Lower leg skin (tissue), 4 donors: ENCODE data around the gene TTLL3. TPM values are rescaled to one million over a fixed set of nuclear protein-coding genes. Genes with fewer than 3 reads are reported as not detected.
"Not testable (repeated sequence)": the region's sequence is repeated elsewhere in the genome, so short reads cannot be mapped to it uniquely, and the experiment has no call there.

Source experiments
- DNase-seq, 2 donors: peaks; one replicate each; pipeline ENCODE4 v3.0.0-alpha.2; 2019; ENCODE audit warnings: low spot score in 2 of 2
- H3K4me3 ChIP-seq: fragments of 200-600 bp; sonication (generic); 2 replicates; pipeline ENCODE4 v1.5.1; 2017; ENCODE audit warnings: mild to moderate bottlenecking, low read depth; ENCODE audit not compliant: poor library complexity, severe bottlenecking
- POLR2A ChIP-seq, 2 donors: fragments of 450-650 bp; IDR thresholded peaks; one replicate each; pipeline ENCODE4 v1.6.1; 2016 to 2017; ENCODE audit warnings: antibody characterized with exemption in 2 of 2, mild to moderate bottlenecking in 1 of 2, moderate library complexity in 1 of 2
- WGBS, 2 donors: methylation state at CpG; one replicate each; pipeline ENCODE4 v1.1.5; 2018; 5-methylcytosine and 5-hydroxymethylcytosine counted together
- intact Hi-C: fragments of 100-400 bp; cut with DNase I; formaldehyde crosslinking; loops from one replicate; pipeline ENCODE4 v1.15.0; 2023; ENCODE audit warnings: low total_unique reads
- total RNA-seq, 4 donors: library from RNA; depleted of rRNA; stranded (reverse); fragments of >200 nt; gene quantifications; one replicate each; pipeline ENCODE4 v1.1.0, GENCODE V29; 2016
- TF ChIP-seq, protein P1 (sequence below), 3 donors: fragments of 450-650 bp; IDR thresholded peaks; one replicate each; pipeline ENCODE4 v1.5.1; 2016; ENCODE audit warnings: antibody characterized with exemption in 3 of 3, mild to moderate bottlenecking in 3 of 3, moderate library complexity in 2 of 3

The TTLL3 gene
- total RNA-seq, 4 donors from 2014 or later, result 34.9 to 93.9 (median 54.3) TPM

DNA sequence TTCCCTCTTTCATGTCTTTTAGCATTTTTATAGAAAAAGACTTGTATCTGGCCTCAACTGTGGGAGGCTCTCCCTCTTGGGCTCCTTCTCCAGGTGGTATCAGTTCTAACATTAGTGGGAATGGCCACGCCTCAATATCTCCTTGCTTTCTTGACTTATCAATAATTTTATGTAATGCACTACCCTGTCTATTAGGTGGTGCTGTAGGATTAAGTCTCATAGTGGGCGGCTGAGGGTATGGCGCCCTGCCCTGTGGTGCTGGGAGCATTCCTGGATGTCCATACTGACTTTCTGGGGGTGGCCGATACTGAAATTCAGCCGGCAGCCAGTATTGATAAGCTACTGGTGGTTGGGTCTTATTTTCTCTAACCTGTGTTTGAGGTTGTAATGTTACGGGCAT lies 42.5 kb downstream of the TTLL3 start:
- no peak overlapping the region for H3K4me3 ChIP-seq
- no peak for DNase-seq
- no peak for TF ChIP-seq POLR2A (IDR thresholded peaks at IDR 0.05)
- TF ChIP-seq, protein P1, sequence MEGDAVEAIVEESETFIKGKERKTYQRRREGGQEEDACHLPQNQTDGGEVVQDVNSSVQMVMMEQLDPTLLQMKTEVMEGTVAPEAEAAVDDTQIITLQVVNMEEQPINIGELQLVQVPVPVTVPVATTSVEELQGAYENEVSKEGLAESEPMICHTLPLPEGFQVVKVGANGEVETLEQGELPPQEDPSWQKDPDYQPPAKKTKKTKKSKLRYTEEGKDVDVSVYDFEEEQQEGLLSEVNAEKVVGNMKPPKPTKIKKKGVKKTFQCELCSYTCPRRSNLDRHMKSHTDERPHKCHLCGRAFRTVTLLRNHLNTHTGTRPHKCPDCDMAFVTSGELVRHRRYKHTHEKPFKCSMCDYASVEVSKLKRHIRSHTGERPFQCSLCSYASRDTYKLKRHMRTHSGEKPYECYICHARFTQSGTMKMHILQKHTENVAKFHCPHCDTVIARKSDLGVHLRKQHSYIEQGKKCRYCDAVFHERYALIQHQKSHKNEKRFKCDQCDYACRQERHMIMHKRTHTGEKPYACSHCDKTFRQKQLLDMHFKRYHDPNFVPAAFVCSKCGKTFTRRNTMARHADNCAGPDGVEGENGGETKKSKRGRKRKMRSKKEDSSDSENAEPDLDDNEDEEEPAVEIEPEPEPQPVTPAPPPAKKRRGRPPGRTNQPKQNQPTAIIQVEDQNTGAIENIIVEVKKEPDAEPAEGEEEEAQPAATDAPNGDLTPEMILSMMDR (IDR thresholded peaks at IDR 0.05), result no peak
- WGBS, 2 donors, result 96% methylated on average over 6 of the region's 6 CpGs
- intact Hi-C loops, result loop anchor here (10.0 kb wide), 1 partner anchor 62 kb away; the partner anchor contains the start of gene IL17RC

DNA sequence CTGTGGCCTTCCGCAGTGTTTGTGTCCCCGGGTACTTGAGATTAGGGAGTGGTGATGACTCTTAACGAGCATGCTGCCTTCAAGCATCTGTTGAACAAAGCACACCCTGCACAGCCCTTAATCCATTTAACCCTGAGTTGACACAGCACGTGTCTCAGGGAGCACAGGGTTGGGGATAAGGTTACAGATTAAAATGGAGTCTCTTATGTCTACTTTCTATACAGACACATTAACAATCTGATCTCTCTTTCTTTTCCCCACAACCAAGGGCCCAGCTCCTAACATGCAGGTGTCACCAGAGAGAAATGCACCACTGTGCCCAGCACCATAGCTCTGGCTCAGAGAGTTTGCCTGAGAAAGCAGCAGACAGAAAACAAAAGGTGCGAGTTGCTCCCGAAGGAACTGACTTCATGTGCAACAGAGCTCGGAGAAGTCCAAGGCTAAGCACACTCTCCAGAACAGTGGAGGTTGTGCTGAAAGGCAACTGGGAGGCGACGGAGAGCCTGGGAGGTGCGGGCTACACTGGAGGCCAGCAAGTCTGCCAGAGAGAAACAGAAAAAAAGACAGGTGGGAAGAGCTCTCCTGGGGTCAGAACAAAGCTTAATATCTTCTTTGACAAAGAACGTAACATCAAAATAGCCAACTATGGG lies 44.4 kb downstream of the TTLL3 start:
- DNase-seq, H3K4me3 ChIP-seq: not testable (repeated sequence)
- 77 to 80% methylated on average over 11 of the region's 11 CpGs for WGBS, 2 donors
- intact Hi-C loops, result loop anchor here (10.0 kb wide), 1 partner anchor 60 kb away; the partner anchor contains the start of gene IL17RC

DNA sequence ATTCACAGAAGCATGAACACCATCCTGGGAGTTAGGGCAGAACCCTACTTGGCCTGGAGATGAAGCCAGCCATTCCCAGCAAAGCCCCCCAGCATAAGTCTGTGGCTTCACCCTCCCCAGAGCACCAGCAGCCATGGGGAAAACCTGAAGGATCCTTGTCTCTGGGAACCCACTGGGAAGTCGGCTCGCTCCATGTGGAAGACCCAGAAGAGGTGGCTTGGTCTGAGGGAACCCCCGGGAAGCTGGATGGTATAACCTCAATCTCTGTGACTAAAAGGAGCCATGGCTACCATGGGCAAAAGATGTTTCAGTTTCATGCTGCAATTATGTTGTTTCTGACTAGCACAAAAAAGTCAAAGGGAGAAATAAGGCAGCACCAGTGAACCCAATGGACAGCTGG lies 45.5 kb downstream of the TTLL3 start:
- no peak overlapping the region for H3K4me3 ChIP-seq
- no peak for DNase-seq
- intact Hi-C loops, result loop anchor here (10.0 kb wide), 1 partner anchor 59 kb away; the partner anchor contains the start of gene IL17RC
- 97 to 100% methylated on average over 3 of the region's 3 CpGs for WGBS, 2 donors
- TF ChIP-seq, protein P1 (IDR thresholded peaks at IDR 0.05), result no peak
- TF ChIP-seq POLR2A (IDR thresholded peaks at IDR 0.05), result no peak

DNA sequence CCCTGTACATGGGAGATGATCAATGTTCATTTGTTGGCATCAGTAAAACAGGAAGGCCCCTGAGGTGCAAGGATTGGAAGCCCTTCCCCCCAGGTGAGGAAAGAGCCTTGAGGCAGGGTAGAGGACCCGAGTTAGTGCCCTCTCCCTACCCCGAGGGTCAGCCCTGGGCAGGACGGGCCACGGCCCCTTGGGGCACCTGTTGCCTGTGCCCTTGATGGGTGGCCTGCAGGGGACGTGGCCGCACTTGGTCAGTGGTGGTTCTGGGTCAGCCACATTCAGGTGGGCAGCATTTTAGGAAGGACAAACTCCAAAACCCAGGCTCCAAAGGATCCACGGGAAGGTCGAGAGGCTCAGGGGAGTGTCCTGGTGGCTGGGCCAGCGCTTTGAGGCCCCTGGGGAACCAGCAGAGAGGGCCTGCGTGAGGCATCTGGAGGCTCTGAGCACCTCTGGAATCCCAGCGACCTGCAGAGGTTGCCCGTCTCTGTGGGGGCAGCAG lies 49.5 kb downstream of the TTLL3 start:
- 81 to 92% methylated on average over 5 to 12 of the region's 12 CpGs for WGBS, 2 donors
- no peak for DNase-seq

DNA sequence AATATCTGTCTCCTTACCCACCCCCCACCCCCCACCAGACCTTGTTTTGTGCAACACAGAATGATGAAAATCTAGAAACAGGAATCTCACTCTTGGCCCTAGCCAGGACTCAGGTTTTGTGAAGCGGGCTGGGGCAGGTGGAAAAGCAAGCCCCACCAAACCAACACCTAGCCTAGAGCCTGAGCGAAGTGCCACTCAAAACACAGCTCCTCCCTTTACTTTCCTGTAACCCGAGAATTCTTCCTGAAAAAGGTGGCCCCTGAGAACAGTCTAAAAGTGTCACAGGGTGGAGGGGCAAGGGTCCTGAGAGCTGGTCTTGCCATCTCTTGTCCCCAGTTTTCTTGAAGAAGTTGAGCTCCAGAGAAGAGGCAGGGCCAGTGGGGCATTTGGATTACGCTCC lies 51.1 kb downstream of the TTLL3 start:
- no peak for DNase-seq
- 94 to 99% methylated on average over 4 of the region's 4 CpGs for WGBS, 2 donors
- intact Hi-C loops, result no loop called here
- no peak overlapping the region for H3K4me3 ChIP-seq
- no peak for TF ChIP-seq POLR2A (IDR thresholded peaks at IDR 0.05)
- TF ChIP-seq, protein P1 (IDR thresholded peaks at IDR 0.05), result no peak

More for the DNA sequence above, 49.5 kb downstream of the TTLL3 start:
- no peak overlapping the region for H3K4me3 ChIP-seq
- intact Hi-C loops, result loop anchor here (10.0 kb wide), 1 partner anchor 55 kb away; the partner anchor contains the start of gene IL17RC
- TF ChIP-seq, protein P1 (IDR thresholded peaks at IDR 0.05), result no peak

DNA sequence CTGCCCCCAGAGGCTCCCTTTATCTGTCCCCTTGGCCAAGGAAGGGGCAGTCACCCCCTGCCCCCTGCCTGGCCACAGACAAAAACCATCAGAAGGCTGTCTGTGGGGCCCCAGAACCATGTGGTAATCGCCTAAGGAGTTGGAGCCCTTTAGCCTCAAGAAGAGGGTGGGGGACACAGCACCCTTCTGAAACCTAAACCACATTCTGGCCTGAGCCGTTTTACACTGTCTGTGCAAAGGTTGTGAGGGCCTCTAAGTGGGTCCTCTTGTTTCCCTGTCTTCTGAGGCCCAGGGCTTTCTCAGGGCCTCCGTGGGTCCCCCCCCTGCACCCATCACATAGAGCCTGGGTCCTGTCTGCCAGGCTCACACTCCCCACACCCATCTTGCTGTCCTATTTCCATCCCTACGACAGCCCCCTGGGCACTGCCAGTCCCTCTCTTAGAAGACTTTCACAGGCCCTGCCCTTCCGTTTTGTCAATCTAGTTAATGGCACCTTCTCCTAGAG lies 51.6 kb downstream of the TTLL3 start:
- H3K4me3 ChIP-seq, result no peak overlapping the region
- DNase-seq, result no peak
- 86 to 96% methylated on average over 4 to 5 of the region's 5 CpGs for WGBS, 2 donors
- TF ChIP-seq, protein P1 (IDR thresholded peaks at IDR 0.05), result no peak
- no peak for TF ChIP-seq POLR2A (IDR thresholded peaks at IDR 0.05)
- intact Hi-C loops, result no loop called here
